Heart right ventricle (tissue), 16 donors: ENCODE data around the gene RASGRP4. TPM values are rescaled to one million over a fixed set of nuclear protein-coding genes. Genes with fewer than 3 reads are reported as not detected.

Source experiments
- ATAC-seq, 8 donors: fragments of 200-7000 bp; cut with Tn5 transposase; one replicate each; pipeline ENCODE4 v1.9.1; 2020; ENCODE audit warnings: mild to moderate bottlenecking in 8 of 8, moderate library complexity in 8 of 8, moderate number of reproducible peaks in 1 of 8
- DNase-seq, 2 donors: peaks; one replicate each; pipeline ENCODE4 v3.0.0-alpha.2; 2020
- H3K27ac ChIP-seq, 10 donors: fragments of 200-600 bp; sonication (generic) in 2 of 10; one replicate each; pipeline versions ENCODE4 v1.5.0 to v1.8.0; 2020 to 2022; ENCODE audit warnings: mild to moderate bottlenecking in 3 of 10
- H3K27me3 ChIP-seq, 7 donors: fragments of 200-600 bp; one replicate each; pipeline ENCODE4 v1.8.0; 2021 to 2022; ENCODE audit warnings: mild to moderate bottlenecking in 2 of 7
- H3K36me3 ChIP-seq, 9 donors: fragments of 200-600 bp; sonication (generic) in 1 of 9; one replicate each; pipeline versions ENCODE4 v1.5.0 to v1.8.0; 2020 to 2022; ENCODE audit warnings: mild to moderate bottlenecking in 2 of 9
- H3K4me1 ChIP-seq, 9 donors: fragments of 200-600 bp; sonication (generic) in 1 of 9; one replicate each; pipeline versions ENCODE4 v1.5.0 to v1.8.0; 2020 to 2022; ENCODE audit warnings: mild to moderate bottlenecking in 4 of 9
- H3K4me3 ChIP-seq, 10 donors: fragments of 200-600 bp; sonication (generic) in 2 of 10; one replicate each; pipeline versions ENCODE4 v1.5.0 to v1.8.0; 2020 to 2022; ENCODE audit warnings: mild to moderate bottlenecking in 7 of 10, moderate library complexity in 2 of 10
- H3K9me3 ChIP-seq, 11 donors: fragments of 200-600 bp in 10 of 11; sonication (generic) in 2 of 11; one replicate each; pipeline versions ENCODE4 v1.5.0 to v1.8.0; 2013 to 2022; ENCODE audit warnings: mild to moderate bottlenecking in 2 of 11, control low read depth in 1 of 11, moderate library complexity in 1 of 11
- CTCF ChIP-seq, 9 donors: fragments of 200-600 bp; sonication (generic) in 2 of 9; IDR thresholded peaks; one replicate each; pipeline versions ENCODE4 v1.5.0 to v1.8.0; 2021 to 2022; ENCODE audit warnings: antibody characterized with exemption in 9 of 9, mild to moderate bottlenecking in 5 of 9, moderate library complexity in 1 of 9
- WGBS, 2 donors: extraction: QIAGEN DNeasy Blood & Tissue Kit; methylation state at CpG; one replicate each; pipeline ENCODE4 v1.1.7; 2013; ENCODE audit warnings: inconsistent platforms in 1 of 2; 5-methylcytosine and 5-hydroxymethylcytosine counted together
- intact Hi-C, 10 donors: fragments of 100-400 bp; cut with DNase I; formaldehyde crosslinking; loops; one replicate each; pipeline versions ENCODE4 v1.11.1 to v1.14.2; 2022
- polyA plus RNA-seq, 2 donors: library from polyadenylated mRNA; stranded (reverse); fragments of 200-250 nt; gene quantifications; one replicate each; pipeline ENCODE4 v1.2.3, GENCODE V29; 2013
- total RNA-seq, 10 donors: library from RNA; stranded (reverse); fragmentation: NEBNext Ultra II Directional in 3 of 10; extraction: Animal tissue kit (Norgen Biotek cat#: 25700) in 3 of 10; gene quantifications; one replicate each; pipeline versions ENCODE4 v1.2.1 to v1.2.4, GENCODE V29; 2021 to 2023
- donor health status: Arrhythmogenic right ventricular cardiomyopathy.
- donor health status: ischemic (EF 13 %, LVEDD 7.1; RV severe dilation, severe dysfunction).
- donor health status: healthy with polysubstance abuse.
- donor health status: DM: no; HTN: yes; CAD: no.
- donor health status: DM: no; HTN: no; CAD: no.
- donor health status: ischemic (EF 25% LVEDD 6.9; RV normal size, moderate dysfunction).
- donor health status: ischemic (EF 25% LVEDD 5.7; RV mildly dilated, moderate dysfunction).
- donor health status: healthy.
- donor health status: DM: yes; HTN: yes; CAD: no.
- donor health status: Ischemic cardiomyopathy.
- donor health status: ischemic (EF 35%, LVEDD 5.7; RV mildly dilated, moderate dysfunction).
- donor health status: nonischemic (EF 11% LVEDD 7.7; RV severe dilation, severe dysfunction).
- donor health status: DM: yes; HTN: yes; CAD: no.
- donor health status: PGD.
- donor health status: ischemic (EF 29% LVEDD 5.4; RV normal size, mild dysfunction).
- donor health status: nonischemic (EF 23%, LVEDD 6.1; RV moderate dilation, normal function).

The RASGRP4 gene
- total and polyA plus RNA-seq, 12 donors = 0.42 to 3.5 (median 0.91) TPM

- H3K27me3 ChIP-seq = peaks cover 0 to 22% (median 6%) of the 10 kb centered on the region in 7 donors
- no peak overlapping the region for H3K4me3 ChIP-seq
- no peaks in the 10 kb centered on the region for H3K9me3 ChIP-seq
- WGBS, 2 donors = 29 to 38% methylated on average over 6 to 7 of the region's 7 CpGs
- H3K4me1 ChIP-seq = no peaks in the 10 kb centered on the region
- DNase-seq = no peak
- no peak for TF ChIP-seq CTCF (IDR thresholded peaks at IDR 0.05)
- ATAC-seq = peak in 1 of 8 donors; percentile 44
- H3K36me3 ChIP-seq = no peaks in the 10 kb centered on the region
- intact Hi-C loops = no loop called here
- H3K27ac ChIP-seq = no peak overlapping the region
Measured at GRCh38 chr19:38441657-38442348, 15.8 kb upstream of the RASGRP4 start.

- Histone ChIP-seq H3K4me3 (no peak overlapping the region), H3K27me3 (peaks cover 0 to 30% (median 15%) of the 10 kb centered on the region in 7 donors), H3K36me3 (no peaks in the 10 kb centered on the region), H3K9me3 (no peaks in the 10 kb centered on the region), H3K4me1 (no peaks in the 10 kb centered on the region), H3K27ac (no peak overlapping the region)
- no peak for TF ChIP-seq CTCF (IDR thresholded peaks at IDR 0.05)
- ATAC-seq (no peak), DNase-seq (no peak)
- 75 to 76% methylated on average over 14 of the region's 14 CpGs for WGBS, 2 donors
- intact Hi-C loops = no loop called here
Measured at GRCh38 chr19:38440592-38440991, 14.6 kb upstream of the RASGRP4 start.

- H3K27me3 ChIP-seq = peaks cover 4 to 57% (median 41%) of the 10 kb centered on the region in 7 donors
- intact Hi-C loops = no loop called here
- H3K36me3 ChIP-seq = no peaks in the 10 kb centered on the region
- no peak overlapping the region for H3K4me3 ChIP-seq
- no peak overlapping the region for H3K27ac ChIP-seq
- no peak for DNase-seq
- no peak for ATAC-seq
- WGBS, 2 donors = 78 to 82% methylated on average over 2 of the region's 2 CpGs
- no peaks in the 10 kb centered on the region for H3K9me3 ChIP-seq
- no peak for TF ChIP-seq CTCF (IDR thresholded peaks at IDR 0.05)
- peaks cover 0 to 12% (median 0%) of the 10 kb centered on the region in 9 donors for H3K4me1 ChIP-seq
Measured at GRCh38 chr19:38437917-38438316, 11.9 kb upstream of the RASGRP4 start.

- no peak for DNase-seq
- intact Hi-C loops = no loop called here
- 88 to 90% methylated on average over 6 of the region's 6 CpGs for WGBS, 2 donors
- ATAC-seq = no peak
- Histone ChIP-seq H3K4me3 (no peak overlapping the region), H3K9me3 (no peaks in the 10 kb centered on the region), H3K36me3 (no peaks in the 10 kb centered on the region), H3K27me3 (peaks cover 6 to 63% (median 42%) of the 10 kb centered on the region in 7 donors), H3K4me1 (peaks cover 0 to 12% (median 0%) of the 10 kb centered on the region in 9 donors), H3K27ac (no peak overlapping the region)
- no peak for TF ChIP-seq CTCF (IDR thresholded peaks at IDR 0.05)
Measured at GRCh38 chr19:38437295-38437694, 11.3 kb upstream of the RASGRP4 start.
